Epithelial cell of prostate (primary cell): Measurements from ENCODE around the gene DEPDC5.

Source experiments
- DNase-seq: peaks from one replicate; pipeline ENCODE4 v3.0.0-alpha.2; 2011; ENCODE audit warnings: low read depth, low spot score
- H3K27ac ChIP-seq: fragments of 450-650 bp; 2 replicates; pipeline ENCODE4 v1.5.1; 2017; ENCODE audit warnings: mild to moderate bottlenecking

Gene DEPDC5

GRCh38 chr22:31881865-31882264, 128.0 kb downstream of the DEPDC5 start:
- no peak for DNase-seq
- H3K27ac ChIP-seq: no peak overlapping the region

GRCh38 chr22:31882971-31883370, 129.2 kb downstream of the DEPDC5 start:
- no peak for DNase-seq
- H3K27ac ChIP-seq: no peak overlapping the region

- no peak for DNase-seq
- no peak overlapping the region for H3K27ac ChIP-seq
These were observed 130.2 kb downstream of the DEPDC5 start for GRCh38 chr22:31883989-31884388.

GRCh38 chr22:31891366-31892079, 137.7 kb downstream of the DEPDC5 start:
- H3K27ac ChIP-seq: no peak overlapping the region
- DNase-seq: no peak

- no peak overlapping the region for H3K27ac ChIP-seq
- DNase-seq: no peak
These were observed 138.2 kb downstream of the DEPDC5 start for GRCh38 chr22:31892080-31892433.

GRCh38 chr22:31893460-31893859, 139.6 kb downstream of the DEPDC5 start:
- DNase-seq: no peak
- no peak overlapping the region for H3K27ac ChIP-seq

GRCh38 chr22:31895411-31896123, 141.7 kb downstream of the DEPDC5 start:
- no peak overlapping the region for H3K27ac ChIP-seq
- DNase-seq: no peak

- no peak overlapping the region for H3K27ac ChIP-seq
- DNase-seq: no peak
These were observed 142.7 kb downstream of the DEPDC5 start for GRCh38 chr22:31896472-31896871.

GRCh38 chr22:31897842-31898805, 144.3 kb downstream of the DEPDC5 start:
- H3K27ac ChIP-seq: no peak overlapping the region

GRCh38 chr22:31898926-31899325, 145.1 kb downstream of the DEPDC5 start:
- H3K27ac ChIP-seq: no peak overlapping the region
- DNase-seq: no peak

More at GRCh38 chr22:31897842-31898805, 144.3 kb downstream of the DEPDC5 start:
- DNase-seq: no peak

GRCh38 chr22:31899669-31900068, 145.8 kb downstream of the DEPDC5 start:
- H3K27ac ChIP-seq: no peak overlapping the region
- no peak for DNase-seq

- no peak for DNase-seq
- H3K27ac ChIP-seq: no peak overlapping the region
These were observed 147.7 kb downstream of the DEPDC5 start for GRCh38 chr22:31901388-31902137.

GRCh38 chr22:31904651-31905050, 150.8 kb downstream of the DEPDC5 start:
- no peak overlapping the region for H3K27ac ChIP-seq
- no peak for DNase-seq

GRCh38 chr22:31905356-31905755, 151.5 kb downstream of the DEPDC5 start:
- no peak for DNase-seq
- H3K27ac ChIP-seq: no peak overlapping the region

GRCh38 chr22:31906086-31906485, 152.3 kb downstream of the DEPDC5 start:
- DNase-seq: no peak
- H3K27ac ChIP-seq: no peak overlapping the region

GRCh38 chr22:31906569-31906968, 152.8 kb downstream of the DEPDC5 start:
- H3K27ac ChIP-seq: no peak overlapping the region
- no peak for DNase-seq

GRCh38 chr22:31909977-31910376, 156.2 kb downstream of the DEPDC5 start:
- H3K27ac ChIP-seq: no peak overlapping the region
- DNase-seq: no peak

- no peak for DNase-seq
- H3K27ac ChIP-seq: no peak overlapping the region
These were observed 158.0 kb downstream of the DEPDC5 start for GRCh38 chr22:31911565-31912406.

GRCh38 chr22:31912407-31912743, 158.6 kb downstream of the DEPDC5 start:
- DNase-seq: no peak
- H3K27ac ChIP-seq: no peak overlapping the region
